ENCODE results near the gene SLC16A10.
A peak's percentile ranks its signal among the peaks of the same experiment; 100 is the strongest.
"Not testable (repeated sequence)": the region's sequence is repeated elsewhere in the genome, so short reads cannot be mapped to it uniquely, and the experiment has no call there.

SLC16A10 gene

GRCh38 chr6:111189666-111190210 is 102.4 kb downstream of the SLC16A10 start:
- DNase-seq, result not testable (repeated sequence)

GRCh38 chr6:111190637-111191036 is 103.3 kb downstream of the SLC16A10 start:
- DNase-seq, result no peak

- not testable (repeated sequence) for DNase-seq
Observed at GRCh38 chr6:111191136-111191535, 103.8 kb downstream of the SLC16A10 start.

- no peak for DNase-seq
Observed at GRCh38 chr6:111192911-111193555, 105.7 kb downstream of the SLC16A10 start.

GRCh38 chr6:111195656-111196055 is 108.4 kb downstream of the SLC16A10 start:
- DNase-seq, result no peak

- no peak for DNase-seq
Observed at GRCh38 chr6:111198841-111199240, 111.5 kb downstream of the SLC16A10 start.

GRCh38 chr6:111199935-111200334 is 112.6 kb downstream of the SLC16A10 start:
- DNase-seq, result peak; percentile 28

GRCh38 chr6:111200350-111201243 is 113.3 kb downstream of the SLC16A10 start:
- DNase-seq, result no peak

- DNase-seq, result no peak
Observed at GRCh38 chr6:111201244-111201554, 113.9 kb downstream of the SLC16A10 start.

GRCh38 chr6:111201764-111202163 is 114.5 kb downstream of the SLC16A10 start:
- no peak for DNase-seq

- not testable (repeated sequence) for DNase-seq
Observed at GRCh38 chr6:111203539-111203938, 116.2 kb downstream of the SLC16A10 start.

- no peak for DNase-seq
Observed at GRCh38 chr6:111204305-111204704, 117.0 kb downstream of the SLC16A10 start.

GRCh38 chr6:111204881-111205280 is 117.6 kb downstream of the SLC16A10 start:
- no peak for DNase-seq

- DNase-seq, result no peak
Observed at GRCh38 chr6:111205502-111205901, 118.2 kb downstream of the SLC16A10 start.

GRCh38 chr6:111207141-111207858 is 120.0 kb downstream of the SLC16A10 start:
- no peak for DNase-seq

- no peak for DNase-seq
Observed at GRCh38 chr6:111208933-111209332, 121.6 kb downstream of the SLC16A10 start.

- peak; percentile 56 for DNase-seq
Observed at GRCh38 chr6:111210194-111210728, 123.0 kb downstream of the SLC16A10 start.

- DNase-seq, result no peak
Observed at GRCh38 chr6:111211411-111212030, 124.2 kb downstream of the SLC16A10 start.

- DNase-seq, result no peak
Observed at GRCh38 chr6:111212625-111213024, 125.3 kb downstream of the SLC16A10 start.

- DNase-seq, result no peak
Observed at GRCh38 chr6:111215131-111215530, 127.8 kb downstream of the SLC16A10 start.

GRCh38 chr6:111219785-111220184 is 132.5 kb downstream of the SLC16A10 start:
- DNase-seq, result no peak

- DNase-seq, result no peak
Observed at GRCh38 chr6:111220383-111221031, 133.2 kb downstream of the SLC16A10 start.
